ENCODE data around the gene SFXN3. TPM values are rescaled to one million over a fixed set of nuclear protein-coding genes. Genes with fewer than 3 reads are reported as not detected.

Gene SFXN3
- polyA plus RNA-seq, 1 donor: 20.3 TPM

DNA sequence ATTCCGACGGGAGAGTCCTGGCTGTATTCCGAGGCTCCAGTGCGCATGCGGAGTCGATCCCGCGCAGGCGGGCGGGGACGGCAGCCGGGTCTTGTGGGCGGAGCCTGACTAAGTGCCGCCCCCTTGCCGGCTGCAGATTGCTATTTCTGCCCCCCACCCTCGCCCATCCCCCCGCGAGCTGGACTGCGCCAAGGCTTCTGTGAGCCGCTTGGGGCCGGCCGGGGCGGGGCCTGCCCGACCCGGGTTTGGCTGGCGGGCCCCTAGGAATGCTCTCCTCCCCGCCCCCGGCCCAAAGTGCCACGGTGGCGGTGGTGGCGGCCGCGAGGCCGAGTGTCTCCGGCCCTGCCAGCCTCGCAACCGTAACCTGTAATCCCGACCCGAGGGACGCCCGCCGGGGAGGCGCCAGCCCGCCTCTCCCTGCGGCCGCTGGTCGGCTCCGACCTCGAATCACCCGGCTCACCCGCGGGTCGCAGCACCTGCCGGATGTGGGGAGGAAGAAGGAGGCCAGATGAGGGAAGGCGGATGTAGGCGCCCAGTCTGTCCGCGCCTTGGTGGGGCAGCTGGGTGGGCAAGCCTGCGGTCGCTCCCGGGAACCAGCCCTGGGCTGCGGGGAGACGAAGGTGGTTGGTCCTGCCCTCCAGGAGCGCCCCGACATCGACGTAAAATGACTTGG is 30.1 kb downstream of the SFXN3 start:
- peak; percentile 98 for DNase-seq

DNA sequence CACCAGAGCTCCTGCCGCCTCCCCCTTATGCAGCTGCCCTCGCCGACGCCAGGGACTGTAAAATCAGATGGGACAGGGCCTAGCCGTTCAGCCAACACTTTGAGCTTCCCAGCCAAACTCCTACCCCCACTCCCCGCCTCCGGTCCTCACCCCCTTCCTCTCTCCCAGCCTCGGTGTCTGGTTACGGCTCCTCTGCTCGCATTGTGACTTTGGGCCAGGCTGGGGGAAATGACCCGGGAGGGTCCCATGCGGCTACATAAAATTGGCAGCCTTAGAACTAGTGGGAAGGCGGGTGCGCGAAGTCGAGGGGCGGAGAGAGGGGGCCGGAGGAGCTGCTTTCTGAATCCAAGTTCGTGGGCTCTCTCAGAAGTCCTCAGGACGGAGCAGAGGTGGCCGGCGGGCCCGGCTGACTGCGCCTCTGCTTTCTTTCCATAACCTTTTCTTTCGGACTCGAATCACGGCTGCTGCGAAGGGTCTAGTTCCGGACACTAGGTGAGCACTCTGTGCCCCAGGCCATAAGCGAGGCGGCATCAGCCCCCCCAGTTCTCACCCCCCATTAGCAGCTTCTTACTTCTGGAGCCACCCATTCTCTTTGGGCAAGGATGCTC is 30.7 kb downstream of the SFXN3 start, which contains the start of gene KAZALD1:
TSS of gene KAZALD1 (plus strand) at position 366 of the 608 bp plus-strand sequence. CDS start 604 bp downstream, outside the sequence.
- peak; percentile 96 for DNase-seq

DNA sequence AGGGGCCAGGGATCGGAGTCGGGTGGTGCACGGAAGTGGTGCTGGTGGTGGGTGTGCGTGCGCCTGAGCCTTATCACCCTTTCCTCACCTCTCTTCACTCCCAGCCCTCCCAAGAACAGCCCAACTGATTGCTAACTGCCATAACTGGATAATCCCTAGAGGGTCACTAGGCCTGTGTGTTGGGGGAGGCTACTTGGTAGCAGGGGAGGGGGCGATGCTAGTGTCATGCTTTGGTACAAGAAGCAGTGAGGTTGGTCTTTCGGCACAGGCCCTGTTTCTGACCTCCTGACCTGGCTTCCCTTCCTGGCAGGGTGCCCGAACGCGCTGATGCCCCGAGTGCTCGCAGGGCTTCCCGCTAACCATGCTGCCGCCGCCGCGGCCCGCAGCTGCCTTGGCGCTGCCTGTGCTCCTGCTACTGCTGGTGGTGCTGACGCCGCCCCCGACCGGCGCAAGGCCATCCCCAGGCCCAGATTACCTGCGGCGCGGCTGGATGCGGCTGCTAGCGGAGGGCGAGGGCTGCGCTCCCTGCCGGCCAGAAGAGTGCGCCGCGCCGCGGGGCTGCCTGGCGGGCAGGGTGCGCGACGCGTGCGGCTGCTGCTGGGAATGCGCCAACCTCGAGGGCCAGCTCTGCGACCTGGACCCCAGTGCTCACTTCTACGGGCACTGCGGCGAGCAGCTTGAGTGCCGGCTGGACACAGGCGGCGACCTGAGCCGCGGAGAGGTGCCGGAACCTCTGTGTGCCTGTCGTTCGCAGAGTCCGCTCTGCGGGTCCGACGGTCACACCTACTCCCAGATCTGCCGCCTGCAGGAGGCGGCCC is 31.4 kb downstream of the SFXN3 start:
- peak; percentile 62 for DNase-seq

DNA sequence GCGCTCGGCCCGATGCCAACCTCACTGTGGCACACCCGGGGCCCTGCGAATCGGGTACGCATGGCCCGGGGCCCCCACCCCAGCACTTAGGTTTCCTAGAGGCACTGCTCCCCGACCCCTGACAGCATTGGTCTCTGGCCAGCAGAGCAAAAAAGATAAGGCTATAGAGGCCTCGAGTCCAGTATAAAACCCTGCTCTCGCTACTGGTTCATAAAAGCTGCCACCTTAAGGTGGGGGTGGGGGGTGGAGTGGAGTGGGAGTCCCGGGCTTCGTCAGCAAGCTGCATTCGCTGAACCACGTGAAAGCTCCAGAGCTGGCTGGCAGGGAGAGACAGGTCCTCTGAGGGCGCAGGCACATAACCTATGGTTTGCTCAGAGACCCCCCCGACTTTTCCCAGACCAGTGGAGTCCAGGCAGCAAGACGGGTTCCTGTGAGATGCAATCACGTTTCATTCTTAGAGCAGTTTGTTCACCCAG is 32.1 kb downstream of the SFXN3 start:
- DNase-seq: no peak

DNA sequence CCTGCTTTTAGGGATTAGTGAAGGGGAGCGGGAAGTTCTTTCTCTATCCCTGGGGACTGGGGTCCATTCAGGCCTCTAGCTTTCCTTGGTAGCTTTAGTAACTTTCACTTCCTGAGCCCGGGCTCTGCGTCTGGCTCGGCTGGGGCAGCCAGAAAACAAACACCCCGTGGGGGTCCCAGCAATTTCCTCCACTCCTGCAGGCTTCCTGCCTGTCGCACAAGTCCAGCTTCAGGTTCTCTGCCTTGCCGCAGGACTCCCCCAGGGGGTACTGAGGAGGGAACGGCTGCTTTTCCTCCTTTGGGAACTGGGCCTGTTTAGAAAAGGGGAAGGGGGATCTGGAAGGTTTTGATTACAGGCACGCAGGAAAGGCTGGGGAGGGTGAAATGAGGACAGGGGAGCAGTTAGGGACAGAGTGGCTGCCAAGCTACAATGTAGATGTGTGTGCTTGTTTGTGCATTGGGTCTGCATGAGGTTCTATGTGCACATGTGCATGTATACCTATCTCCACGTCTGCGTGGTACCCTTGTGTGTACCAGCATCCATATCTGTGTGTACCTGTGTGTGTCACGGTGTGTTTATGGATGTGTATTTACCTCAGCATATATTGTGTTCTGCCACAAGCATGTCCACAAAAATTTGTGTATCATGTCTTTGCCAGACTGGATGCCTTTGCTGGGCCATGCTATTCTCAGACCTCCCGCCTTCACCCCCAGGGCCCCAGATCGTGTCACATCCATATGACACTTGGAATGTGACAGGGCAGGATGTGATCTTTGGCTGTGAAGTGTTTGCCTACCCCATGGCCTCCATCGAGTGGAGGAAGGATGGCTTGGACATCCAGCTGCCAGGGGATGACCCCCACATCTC is 32.7 kb downstream of the SFXN3 start:
- DNase-seq: no peak

DNA sequence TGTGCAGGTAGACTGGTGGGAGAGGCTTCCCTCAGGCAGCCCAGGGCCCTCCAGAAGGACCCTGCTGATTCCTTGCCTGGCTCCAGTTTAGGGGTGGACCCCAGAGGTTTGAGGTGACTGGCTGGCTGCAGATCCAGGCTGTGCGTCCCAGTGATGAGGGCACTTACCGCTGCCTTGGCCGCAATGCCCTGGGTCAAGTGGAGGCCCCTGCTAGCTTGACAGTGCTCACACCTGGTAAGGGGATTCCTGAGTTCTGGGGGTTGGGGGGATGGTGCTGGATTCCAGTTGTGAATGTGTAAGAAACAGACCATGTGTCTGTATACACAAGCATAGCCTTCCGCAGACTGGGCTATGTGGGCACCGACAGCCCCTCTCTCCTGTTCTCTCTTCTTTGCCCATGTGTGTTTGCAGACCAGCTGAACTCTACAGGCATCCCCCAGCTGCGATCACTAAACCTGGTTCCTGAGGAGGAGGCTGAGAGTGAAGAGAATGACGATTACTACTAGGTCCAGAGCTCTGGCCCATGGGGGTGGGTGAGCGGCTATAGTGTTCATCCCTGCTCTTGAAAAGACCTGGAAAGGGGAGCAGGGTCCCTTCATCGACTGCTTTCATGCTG is 33.5 kb downstream of the SFXN3 start:
- DNase-seq: no peak

DNA sequence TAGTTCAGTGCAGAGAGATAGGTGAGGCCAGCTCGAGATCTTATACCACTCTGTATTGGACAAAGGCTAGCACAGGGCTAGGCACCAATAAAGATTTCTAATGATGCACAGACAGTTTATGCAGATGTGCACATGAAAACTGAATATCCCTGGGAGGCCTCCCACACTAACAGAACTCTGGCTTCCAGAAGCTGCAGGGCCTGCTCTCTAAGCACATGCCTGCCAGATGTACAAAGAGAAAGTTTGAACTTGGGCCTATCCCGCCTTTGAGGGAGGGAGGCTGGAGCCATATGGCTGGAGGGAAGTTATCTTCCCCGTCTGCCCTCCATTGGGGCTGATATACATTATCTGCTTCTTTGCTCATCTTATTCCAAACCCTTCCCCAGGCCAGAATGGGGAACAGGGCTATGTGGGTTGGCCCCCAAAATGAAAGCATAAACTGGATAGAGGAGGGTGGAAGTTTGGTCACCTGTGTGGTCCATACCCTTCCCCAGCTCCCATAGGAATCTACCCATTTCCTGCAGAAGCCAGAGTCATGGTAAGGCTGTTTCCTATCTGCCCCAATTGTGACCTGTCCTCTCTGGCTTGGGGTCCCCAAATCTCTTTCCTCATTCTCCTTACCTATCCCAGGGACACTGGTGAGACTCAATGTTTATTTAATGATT is 34.6 kb downstream of the SFXN3 start:
- DNase-seq: peak; percentile 53

DNA sequence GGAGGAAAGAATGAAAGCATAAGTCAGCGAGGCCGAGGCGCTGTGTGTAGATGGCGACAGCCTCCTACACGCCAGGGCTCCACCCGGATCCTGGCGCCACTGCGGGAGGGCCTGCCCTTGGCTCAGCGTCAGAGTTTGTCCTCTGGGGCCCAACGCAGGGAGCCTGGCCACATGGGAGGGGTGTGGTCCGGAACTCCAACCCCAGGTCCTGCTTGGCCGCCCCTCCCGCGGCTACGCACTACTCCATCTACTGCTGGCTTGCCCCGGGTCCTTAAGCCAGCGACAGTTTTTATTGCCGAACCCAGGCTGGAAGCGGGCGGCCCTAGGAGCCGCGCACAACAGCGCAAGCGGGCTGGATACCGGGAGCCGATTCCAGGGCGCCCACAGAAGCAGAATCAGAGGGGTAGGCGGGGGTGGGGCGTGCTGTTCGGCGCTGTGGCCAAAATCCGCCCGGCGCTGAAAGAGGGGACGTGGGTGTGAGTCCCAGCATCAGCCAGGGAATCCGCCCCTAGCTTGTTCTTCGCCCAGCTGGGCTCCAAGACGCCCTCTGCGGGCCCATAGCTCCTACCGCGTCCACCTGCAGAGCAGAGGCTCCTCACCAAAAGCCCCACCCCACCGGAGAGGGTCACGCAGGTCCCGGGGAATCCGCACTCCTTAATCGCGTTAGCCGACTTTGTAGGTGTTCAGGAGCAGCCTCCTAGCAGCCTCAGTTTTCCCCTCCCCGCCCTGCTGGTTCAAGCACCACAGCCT is 35.3 kb downstream of the SFXN3 start:
- DNase-seq: peak; percentile 49

DNA sequence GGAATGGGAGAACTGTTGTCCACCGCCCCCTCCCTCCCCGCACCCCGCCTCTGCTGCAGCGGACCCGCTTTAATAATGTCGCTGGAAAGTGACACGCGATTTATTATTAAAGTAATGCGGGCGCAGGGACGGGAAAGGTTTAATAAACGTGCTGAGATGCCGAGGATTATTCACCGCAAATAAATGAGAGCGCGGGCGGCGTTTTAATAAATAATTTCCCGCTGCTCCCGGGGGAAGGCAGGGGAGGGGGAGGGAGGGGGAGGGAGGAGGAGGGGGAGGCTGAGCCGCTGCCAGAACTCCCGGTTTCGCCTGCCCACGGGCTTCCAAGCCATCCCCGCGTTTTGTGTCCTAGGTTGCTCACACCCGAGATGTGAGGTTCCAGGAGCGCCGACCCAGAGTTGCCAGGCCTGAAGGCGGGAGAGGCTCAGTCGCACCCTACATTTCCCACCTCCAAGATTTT is 35.9 kb downstream of the SFXN3 start:
- no peak for DNase-seq

DNA sequence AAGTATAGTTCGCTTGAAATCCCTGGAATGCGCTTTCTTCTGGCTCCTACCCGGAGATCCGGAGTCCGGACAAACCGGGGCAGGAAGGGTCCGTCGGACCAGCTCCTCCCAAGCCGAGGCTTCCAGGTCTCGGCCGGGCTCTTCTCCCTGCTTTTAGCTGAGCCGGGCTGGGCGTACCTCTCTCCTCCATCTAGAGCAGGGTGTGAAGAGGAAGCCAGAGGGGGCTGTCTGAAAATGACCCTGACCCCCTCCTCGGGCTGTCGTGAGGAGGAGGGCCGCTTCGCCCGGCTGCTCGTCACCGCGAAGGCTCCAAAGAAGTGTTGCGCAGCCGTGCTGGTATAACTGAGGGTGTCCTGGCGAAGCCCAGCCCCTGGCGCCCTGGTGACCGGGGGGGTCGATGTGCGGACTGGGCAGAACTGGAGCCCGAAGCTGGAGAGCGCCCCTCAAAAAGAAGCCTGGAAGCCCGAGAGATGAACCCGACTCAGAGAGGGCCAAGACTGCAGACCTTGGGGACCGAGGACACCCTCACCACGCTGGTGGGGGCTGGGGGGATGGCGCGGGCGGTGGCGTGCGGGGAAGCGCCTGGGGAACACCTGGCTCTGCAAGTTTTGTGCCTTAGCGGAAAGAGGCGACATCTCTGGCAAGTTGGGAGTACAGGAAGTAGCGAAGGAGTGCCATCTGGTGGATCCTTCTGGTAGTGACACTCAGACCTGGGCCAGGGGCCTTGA is 36.5 kb downstream of the SFXN3 start:
- peak; percentile 83 for DNase-seq

DNA sequence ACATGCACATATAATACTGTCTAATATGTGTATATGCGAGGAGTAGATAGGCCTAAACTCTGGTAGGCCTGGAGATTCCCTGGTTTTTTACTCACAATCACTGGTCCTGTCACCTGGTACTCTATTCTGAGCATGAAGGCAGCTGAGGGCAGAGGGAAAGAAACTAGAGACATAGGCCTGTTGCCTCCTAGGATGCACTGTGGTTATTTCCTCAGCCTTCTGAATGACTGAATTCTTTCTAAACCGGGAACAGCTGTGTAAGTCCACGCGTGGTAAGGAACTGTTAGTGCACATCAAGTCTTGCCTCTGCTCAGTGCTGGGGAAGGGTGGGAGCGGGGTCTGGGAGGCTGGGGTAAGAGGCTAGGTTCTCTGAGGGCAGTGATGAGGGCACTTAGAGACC is 38.4 kb downstream of the SFXN3 start:
- DNase-seq: no peak

DNA sequence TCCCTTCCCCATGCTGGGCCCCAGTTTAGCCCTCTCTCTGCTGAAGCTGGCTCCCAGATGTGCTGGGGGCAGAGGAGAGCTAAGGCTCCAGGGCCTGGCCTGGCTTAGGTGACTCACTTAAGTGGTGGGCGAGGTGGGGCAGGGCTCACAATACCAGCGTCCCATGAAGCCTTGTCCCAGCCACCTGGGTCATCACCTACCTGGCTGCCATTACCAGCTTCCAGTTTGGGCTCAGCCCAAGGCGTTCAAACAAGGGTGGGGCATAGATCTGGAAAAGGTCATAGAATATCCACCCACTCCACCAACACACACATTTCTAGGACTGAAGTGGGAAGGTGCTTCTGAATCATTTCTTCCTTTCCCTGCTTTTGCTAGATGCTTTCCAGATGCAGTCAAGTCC is 39.1 kb downstream of the SFXN3 start:
- DNase-seq: no peak

DNA sequence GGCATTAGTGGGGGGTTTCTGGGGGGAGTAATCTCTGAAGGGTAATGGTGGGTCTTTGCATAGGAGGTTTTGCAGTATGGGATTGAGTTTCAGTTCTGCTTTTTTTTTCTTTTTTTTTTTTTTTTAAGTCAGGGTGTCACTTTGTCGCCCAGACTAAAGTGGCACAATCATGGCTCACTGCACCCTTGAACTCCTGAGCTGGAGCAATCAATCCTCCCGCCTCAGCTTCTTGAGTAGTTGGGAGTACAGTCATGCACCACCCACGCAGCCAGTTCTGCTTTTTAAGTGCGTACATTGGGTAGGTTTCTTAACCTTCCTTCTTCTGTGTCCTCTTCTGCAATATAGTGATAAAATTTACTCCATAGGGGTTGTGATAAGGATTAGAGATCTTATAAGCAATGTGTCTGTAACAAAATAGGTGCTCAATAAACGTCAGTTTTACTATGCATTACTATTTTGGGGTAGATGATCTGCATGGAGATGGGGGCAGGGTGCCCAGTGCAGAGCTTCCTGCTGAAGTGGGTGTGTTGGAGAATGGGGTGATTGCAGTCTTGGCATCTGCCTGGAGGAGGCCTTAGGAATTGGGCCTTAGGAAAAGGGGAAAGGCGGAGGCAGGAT is 40.3 kb downstream of the SFXN3 start:
- DNase-seq: no peak

DNA sequence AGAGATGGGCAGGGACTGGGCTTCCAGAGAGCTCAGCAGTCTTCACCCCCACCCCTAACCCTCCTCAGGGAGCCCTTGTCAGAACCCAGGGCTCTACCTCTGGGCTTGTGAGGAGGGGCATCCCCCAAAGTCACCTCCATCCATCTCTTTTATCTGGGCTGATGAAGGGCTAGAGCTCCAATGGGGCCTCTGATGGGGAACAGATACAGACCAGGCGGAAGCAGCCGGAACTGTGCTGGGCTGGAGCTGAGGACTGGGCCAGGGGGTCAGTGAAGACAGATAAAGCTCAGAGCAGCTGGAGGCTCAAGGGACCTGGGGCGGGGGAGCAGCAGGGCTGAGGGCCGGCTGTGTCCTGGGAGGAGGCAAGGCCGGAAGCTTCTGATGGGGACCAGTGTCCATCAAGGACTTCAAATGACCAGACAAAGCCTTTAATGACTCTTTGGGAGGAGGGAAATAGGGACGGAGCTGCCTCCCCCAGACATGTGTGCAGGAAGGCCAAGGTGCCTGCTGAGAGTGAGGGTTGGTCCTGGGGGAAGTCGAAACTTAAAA is 40.9 kb downstream of the SFXN3 start:
- DNase-seq: no peak

DNA sequence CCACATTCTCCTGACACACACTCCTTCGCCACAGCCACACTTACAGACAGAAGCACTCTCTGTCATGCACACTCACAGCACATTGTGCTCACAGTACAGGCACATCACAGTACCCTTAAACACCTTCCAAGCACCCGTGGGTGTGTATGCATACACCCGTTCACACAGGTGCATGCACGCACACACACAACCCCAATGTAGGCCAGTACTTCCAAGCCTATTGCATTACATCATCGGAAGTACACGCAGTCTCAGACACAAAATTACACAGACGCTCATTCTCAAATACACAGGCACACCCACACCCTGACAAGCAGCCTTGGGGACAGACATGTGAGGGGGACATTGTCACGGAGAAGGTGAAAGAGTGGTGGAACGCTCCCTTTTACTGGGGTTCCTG is 41.9 kb downstream of the SFXN3 start:
- no peak for DNase-seq

DNA sequence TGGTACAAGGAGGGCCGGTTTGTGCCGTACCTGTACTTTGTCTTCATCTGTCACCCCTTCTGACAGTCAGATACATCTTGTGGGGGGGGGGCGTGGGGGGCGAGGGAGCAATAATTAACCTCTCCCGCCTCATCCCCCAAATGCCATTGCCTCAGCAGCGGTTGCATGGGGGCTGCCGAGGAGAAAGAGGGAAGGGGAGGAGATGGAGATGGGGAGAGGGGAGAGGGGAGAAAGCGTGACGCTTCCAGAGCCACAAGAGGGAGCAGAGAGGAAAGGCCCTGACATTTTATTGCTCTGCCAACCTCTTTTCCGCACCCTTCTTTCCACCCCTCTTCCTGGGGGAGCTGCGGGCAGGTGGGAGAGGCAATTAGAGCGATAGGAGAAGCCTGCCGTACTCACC is 42.6 kb downstream of the SFXN3 start:
- DNase-seq: no peak

DNA sequence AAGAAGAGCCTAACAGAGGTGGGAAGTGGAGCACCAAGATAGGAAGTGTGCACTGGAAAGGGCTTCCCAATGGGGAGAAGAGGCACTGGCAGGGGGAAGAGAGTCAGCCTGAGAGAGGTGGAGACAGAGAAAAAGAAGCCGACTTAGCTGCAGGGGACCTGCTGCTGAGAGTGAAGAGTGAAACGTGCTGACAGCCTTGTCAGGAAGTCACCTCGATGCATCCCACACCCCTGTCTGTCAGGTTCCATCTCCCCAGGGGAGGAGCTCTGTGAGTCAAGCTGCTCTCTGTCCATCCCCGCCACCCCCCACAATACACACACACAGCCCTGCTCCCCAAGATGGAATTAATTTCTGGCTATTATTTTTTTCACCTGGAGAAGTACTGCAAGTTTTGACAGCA is 44.7 kb downstream of the SFXN3 start:
- DNase-seq: no peak

DNA sequence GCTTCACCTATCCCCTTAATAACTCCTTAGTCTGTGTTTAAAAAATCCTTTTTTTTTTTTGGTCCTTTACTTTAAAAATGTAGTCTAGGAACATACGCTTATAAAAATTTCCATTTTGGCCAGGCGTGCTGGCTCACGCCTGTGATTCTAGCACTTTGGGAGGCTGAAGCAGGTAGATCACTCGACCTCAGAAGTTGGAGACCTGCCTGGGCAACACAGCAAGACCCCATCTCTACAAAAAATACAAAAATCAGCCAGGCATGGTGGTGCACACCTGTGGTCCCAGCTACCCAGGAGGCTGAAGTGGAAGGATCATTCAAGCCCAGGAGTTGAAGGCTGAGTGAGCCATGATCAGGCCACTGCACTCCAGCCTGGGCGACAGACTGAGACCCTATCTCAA is 45.6 kb downstream of the SFXN3 start:
- no peak for DNase-seq

DNA sequence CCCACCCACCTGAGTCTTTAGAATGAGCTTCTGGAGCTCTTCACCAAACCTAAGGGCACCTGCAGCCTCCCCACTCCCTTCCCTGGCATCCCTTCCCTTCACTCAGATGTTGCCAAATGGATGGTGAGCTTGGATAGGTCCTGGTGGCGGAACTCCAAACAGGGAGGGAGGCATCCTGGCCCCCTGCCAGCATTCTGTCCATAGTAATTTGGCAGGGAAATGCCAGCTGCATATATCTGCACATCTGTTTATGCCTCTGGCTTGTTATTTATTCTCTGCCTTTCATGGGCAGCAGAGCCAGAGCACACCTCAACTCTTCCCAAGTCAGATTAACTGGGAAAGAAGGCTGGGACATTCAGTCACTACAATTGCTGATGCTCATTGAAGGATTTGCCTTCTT is 48.8 kb downstream of the SFXN3 start:
- no peak for DNase-seq
